ENCODE measurements around the gene TMC4.

DNA sequence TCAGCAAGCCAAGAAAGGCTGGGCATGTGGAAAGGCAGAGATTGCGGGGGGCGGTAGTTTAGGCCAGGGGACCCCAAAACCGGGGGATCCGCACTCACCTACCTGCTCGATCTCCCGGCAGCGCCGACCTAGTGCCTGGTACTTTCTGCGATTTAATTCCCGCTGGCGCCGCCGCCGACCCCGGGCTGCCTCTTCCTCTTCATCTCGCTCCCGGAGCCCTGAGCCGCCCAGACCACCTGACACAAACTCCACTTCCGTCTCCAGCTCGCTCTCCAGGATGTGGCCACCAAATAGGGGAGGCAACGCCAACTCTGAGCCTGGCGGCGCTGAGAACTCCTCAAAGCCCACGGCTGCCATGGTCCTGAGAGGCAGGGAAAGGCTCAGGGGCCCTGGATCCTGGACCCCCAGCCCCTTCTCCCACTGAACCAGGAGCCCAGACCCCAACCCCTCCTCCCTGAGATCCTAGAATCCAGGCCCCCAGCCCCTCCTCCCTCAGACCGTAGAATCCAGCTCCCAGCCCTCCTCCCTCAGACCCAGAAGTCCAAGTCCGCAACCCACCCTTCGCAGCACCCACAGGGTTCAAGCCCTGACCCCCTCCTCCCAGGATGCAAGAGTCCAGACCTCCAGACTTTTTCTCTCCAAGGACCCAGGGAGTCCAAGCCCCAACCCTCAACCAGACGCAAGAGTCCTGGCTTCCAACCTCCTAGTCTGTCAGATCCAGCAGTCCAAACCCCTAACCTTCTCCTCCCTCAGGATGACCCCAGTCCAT is 58.4 kb downstream of the TMC4 start:
- no peak for TF ChIP-seq JUND (IDR thresholded peaks at IDR 0.05)
- TF ChIP-seq, protein P1, sequence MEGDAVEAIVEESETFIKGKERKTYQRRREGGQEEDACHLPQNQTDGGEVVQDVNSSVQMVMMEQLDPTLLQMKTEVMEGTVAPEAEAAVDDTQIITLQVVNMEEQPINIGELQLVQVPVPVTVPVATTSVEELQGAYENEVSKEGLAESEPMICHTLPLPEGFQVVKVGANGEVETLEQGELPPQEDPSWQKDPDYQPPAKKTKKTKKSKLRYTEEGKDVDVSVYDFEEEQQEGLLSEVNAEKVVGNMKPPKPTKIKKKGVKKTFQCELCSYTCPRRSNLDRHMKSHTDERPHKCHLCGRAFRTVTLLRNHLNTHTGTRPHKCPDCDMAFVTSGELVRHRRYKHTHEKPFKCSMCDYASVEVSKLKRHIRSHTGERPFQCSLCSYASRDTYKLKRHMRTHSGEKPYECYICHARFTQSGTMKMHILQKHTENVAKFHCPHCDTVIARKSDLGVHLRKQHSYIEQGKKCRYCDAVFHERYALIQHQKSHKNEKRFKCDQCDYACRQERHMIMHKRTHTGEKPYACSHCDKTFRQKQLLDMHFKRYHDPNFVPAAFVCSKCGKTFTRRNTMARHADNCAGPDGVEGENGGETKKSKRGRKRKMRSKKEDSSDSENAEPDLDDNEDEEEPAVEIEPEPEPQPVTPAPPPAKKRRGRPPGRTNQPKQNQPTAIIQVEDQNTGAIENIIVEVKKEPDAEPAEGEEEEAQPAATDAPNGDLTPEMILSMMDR (IDR thresholded peaks at IDR 0.05; ENCODE audit: low read depth, low read length, missing input control), result no peak
- TF ChIP-seq EGR1 (IDR thresholded peaks at IDR 0.05; ENCODE audit: low read depth in 2 of 2), result no peak
- no peak for TF ChIP-seq YY1 (IDR thresholded peaks at IDR 0.05)
- TF ChIP-seq, protein P2, sequence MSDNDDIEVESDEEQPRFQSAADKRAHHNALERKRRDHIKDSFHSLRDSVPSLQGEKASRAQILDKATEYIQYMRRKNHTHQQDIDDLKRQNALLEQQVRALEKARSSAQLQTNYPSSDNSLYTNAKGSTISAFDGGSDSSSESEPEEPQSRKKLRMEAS (IDR thresholded peaks at IDR 0.05), result no peak
- TF ChIP-seq, protein P3, sequence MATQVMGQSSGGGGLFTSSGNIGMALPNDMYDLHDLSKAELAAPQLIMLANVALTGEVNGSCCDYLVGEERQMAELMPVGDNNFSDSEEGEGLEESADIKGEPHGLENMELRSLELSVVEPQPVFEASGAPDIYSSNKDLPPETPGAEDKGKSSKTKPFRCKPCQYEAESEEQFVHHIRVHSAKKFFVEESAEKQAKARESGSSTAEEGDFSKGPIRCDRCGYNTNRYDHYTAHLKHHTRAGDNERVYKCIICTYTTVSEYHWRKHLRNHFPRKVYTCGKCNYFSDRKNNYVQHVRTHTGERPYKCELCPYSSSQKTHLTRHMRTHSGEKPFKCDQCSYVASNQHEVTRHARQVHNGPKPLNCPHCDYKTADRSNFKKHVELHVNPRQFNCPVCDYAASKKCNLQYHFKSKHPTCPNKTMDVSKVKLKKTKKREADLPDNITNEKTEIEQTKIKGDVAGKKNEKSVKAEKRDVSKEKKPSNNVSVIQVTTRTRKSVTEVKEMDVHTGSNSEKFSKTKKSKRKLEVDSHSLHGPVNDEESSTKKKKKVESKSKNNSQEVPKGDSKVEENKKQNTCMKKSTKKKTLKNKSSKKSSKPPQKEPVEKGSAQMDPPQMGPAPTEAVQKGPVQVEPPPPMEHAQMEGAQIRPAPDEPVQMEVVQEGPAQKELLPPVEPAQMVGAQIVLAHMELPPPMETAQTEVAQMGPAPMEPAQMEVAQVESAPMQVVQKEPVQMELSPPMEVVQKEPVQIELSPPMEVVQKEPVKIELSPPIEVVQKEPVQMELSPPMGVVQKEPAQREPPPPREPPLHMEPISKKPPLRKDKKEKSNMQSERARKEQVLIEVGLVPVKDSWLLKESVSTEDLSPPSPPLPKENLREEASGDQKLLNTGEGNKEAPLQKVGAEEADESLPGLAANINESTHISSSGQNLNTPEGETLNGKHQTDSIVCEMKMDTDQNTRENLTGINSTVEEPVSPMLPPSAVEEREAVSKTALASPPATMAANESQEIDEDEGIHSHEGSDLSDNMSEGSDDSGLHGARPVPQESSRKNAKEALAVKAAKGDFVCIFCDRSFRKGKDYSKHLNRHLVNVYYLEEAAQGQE (IDR thresholded peaks at IDR 0.05), result no peak
- TF ChIP-seq FOXA1 (IDR thresholded peaks at IDR 0.05), result no peak
- TF ChIP-seq, protein P4, sequence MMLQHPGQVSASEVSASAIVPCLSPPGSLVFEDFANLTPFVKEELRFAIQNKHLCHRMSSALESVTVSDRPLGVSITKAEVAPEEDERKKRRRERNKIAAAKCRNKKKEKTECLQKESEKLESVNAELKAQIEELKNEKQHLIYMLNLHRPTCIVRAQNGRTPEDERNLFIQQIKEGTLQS (IDR thresholded peaks at IDR 0.05), result no peak
- TF ChIP-seq SP1 (IDR thresholded peaks at IDR 0.05), result no peak
